Stimulated activated CD8-positive, alpha-beta memory T cell treated with anti-CD3 and anti-CD28 coated beads, Interleukin-7, amount 100 ng/mL, for 24 hours (primary cell): ENCODE data around the gene RAD9A.

Experiments
- DNase-seq: peaks from one replicate; pipeline ENCODE4 v3.0.0-alpha.2; 2020; ENCODE audit warnings: low read depth

RAD9A gene

GRCh38 chr11:67391304-67392182 is at the start of gene RAD9A:
Gene RAD9A, plus strand, starts transcription at chr11:67391986. Its CDS starts 59 bp downstream, at chr11:67392045.
- peak; percentile 87 for DNase-seq

GRCh38 chr11:67344264-67344663 is 47.5 kb upstream of the RAD9A start:
- no peak for DNase-seq

- no peak for DNase-seq
These were observed 46.4 kb upstream of the RAD9A start for GRCh38 chr11:67345247-67345919.

- no peak for DNase-seq
These were observed 45.6 kb upstream of the RAD9A start for GRCh38 chr11:67345920-67346819.

GRCh38 chr11:67347964-67348749 is 43.6 kb upstream of the RAD9A start:
- no peak for DNase-seq

GRCh38 chr11:67349036-67349435 is 42.8 kb upstream of the RAD9A start:
- no peak for DNase-seq

GRCh38 chr11:67349457-67349856 is 42.3 kb upstream of the RAD9A start:
- DNase-seq = no peak

GRCh38 chr11:67349928-67350465 is 41.8 kb upstream of the RAD9A start:
- no peak for DNase-seq

GRCh38 chr11:67351275-67352005 is 40.3 kb upstream of the RAD9A start:
- no peak for DNase-seq

GRCh38 chr11:67352546-67353316 is 39.1 kb upstream of the RAD9A start:
- no peak for DNase-seq

- peak; percentile 93 for DNase-seq
These were observed 38.3 kb upstream of the RAD9A start, which contains the start of gene POLD4 for GRCh38 chr11:67353317-67354074. Gene POLD4, minus strand, starts transcription at chr11:67353546. Its CDS starts 147 bp downstream, at chr11:67353399.

GRCh38 chr11:67354075-67355022 is 37.4 kb upstream of the RAD9A start:
- no peak for DNase-seq

- no peak for DNase-seq
These were observed 36.6 kb upstream of the RAD9A start for GRCh38 chr11:67355023-67355793.

GRCh38 chr11:67355794-67356386 is 35.9 kb upstream of the RAD9A start:
- DNase-seq = no peak

GRCh38 chr11:67356387-67356863 is 35.4 kb upstream of the RAD9A start:
- DNase-seq = no peak

GRCh38 chr11:67356864-67357561 is 34.8 kb upstream of the RAD9A start:
- no peak for DNase-seq
